Brain microvascular endothelial cell (primary cell): ENCODE results near the gene MTCL3.

ENCODE experiments used
- DNase-seq: peaks from one replicate; pipeline ENCODE4 v3.0.0-alpha.2; 2020
- H3K27ac ChIP-seq: fragments of 250-450 bp; sonication (Bioruptor Pico); 2 replicates; pipeline ENCODE4 v1.5.1; 2020; ENCODE audit warnings: mild to moderate bottlenecking, moderate library complexity
- H3K27me3 ChIP-seq: fragments of 250-450 bp; sonication (Bioruptor Pico); replicated peaks from 2 replicates; pipeline ENCODE4 v1.5.1; 2020; ENCODE audit warnings: mild to moderate bottlenecking
- H3K36me3 ChIP-seq: fragments of 250-450 bp; sonication (Bioruptor Pico); replicated peaks from 2 replicates; pipeline ENCODE4 v1.5.1; 2020; ENCODE audit warnings: mild to moderate bottlenecking
- H3K4me3 ChIP-seq: 2 replicates; pipeline ENCODE4 v1.5.1; 2011; ENCODE audit warnings: low read depth, mild to moderate bottlenecking, control low read depth, low read length, moderate library complexity
- in situ Hi-C: cut with HindIII; loops from 2 replicates; pipeline ENCODE4 v1.10.0; 2017; ENCODE audit warnings: low sequenced_read_pairs, low pct_ligation_motif_present
- TF ChIP-seq, protein P1 (sequence below): IDR thresholded peaks from 2 replicates; pipeline ENCODE4 v1.5.1; 2011; ENCODE audit warnings: low read depth, mild to moderate bottlenecking, moderate library complexity, low read length, control low read depth, inconsistent platforms; ENCODE audit errors: missing control alignments

The MTCL3 gene

DNA sequence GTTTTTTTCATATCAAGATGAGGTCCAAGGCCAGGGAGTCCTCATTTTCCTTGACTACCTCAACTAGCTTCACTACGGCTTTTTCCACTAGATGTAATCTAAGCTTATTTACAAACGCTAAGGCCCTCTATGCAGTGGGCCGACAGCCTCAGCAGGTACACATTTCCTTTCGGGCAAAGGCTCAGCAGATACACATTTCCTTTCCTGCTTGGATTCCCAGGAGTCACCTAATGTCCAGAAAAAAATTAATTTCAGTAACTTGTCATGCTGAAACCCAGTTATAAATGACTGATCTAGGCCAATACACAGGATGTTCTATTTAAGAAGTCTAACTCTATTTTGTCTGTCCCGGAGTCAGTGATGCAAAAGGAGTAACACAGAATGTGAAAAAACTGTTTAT lies 52.7 kb downstream of the MTCL3 start:
- no peak for DNase-seq
- Histone ChIP-seq H3K36me3 (no peaks in the 10 kb centered on the region), H3K27me3 (no peaks in the 10 kb centered on the region), H3K4me3 (no peak overlapping the region), H3K27ac (no peak overlapping the region)
- TF ChIP-seq, protein P1, sequence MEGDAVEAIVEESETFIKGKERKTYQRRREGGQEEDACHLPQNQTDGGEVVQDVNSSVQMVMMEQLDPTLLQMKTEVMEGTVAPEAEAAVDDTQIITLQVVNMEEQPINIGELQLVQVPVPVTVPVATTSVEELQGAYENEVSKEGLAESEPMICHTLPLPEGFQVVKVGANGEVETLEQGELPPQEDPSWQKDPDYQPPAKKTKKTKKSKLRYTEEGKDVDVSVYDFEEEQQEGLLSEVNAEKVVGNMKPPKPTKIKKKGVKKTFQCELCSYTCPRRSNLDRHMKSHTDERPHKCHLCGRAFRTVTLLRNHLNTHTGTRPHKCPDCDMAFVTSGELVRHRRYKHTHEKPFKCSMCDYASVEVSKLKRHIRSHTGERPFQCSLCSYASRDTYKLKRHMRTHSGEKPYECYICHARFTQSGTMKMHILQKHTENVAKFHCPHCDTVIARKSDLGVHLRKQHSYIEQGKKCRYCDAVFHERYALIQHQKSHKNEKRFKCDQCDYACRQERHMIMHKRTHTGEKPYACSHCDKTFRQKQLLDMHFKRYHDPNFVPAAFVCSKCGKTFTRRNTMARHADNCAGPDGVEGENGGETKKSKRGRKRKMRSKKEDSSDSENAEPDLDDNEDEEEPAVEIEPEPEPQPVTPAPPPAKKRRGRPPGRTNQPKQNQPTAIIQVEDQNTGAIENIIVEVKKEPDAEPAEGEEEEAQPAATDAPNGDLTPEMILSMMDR: no peak
- in situ Hi-C loops: no loop called here

DNA sequence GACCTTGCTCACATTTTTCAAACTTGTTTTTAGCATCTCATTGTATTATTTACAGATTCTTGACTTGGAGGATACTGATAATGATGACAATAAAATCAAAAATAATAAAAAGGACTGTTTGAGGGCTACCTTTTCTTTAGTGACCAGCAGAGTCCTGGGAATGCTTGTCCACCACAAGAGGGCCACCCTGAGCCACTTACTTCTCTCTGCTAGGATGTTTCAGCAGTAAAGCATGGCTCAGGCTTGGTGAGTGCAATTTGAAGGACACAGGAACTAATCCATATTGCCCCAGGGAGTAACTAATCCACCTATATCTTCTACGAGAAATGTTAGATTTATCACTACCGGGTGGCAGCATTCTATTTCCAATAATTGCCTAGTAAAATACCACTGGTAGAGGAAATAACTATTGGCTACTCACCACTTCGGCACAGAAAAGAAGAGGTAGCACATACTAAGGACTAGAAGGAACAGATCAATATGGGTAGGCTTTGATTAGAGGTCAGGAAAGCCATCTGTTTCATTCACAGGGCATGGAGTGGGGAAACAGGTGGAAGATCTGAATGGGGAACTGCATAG lies 54.2 kb downstream of the MTCL3 start:
- H3K36me3 ChIP-seq: no peaks in the 10 kb centered on the region
- H3K4me3 ChIP-seq: no peak overlapping the region
- H3K27ac ChIP-seq: peak overlapping the region; percentile 73
- in situ Hi-C loops: no loop called here
- peak; percentile 61 for DNase-seq
- TF ChIP-seq, protein P1: peak; percentile 97
- H3K27me3 ChIP-seq: no peaks in the 10 kb centered on the region

DNA sequence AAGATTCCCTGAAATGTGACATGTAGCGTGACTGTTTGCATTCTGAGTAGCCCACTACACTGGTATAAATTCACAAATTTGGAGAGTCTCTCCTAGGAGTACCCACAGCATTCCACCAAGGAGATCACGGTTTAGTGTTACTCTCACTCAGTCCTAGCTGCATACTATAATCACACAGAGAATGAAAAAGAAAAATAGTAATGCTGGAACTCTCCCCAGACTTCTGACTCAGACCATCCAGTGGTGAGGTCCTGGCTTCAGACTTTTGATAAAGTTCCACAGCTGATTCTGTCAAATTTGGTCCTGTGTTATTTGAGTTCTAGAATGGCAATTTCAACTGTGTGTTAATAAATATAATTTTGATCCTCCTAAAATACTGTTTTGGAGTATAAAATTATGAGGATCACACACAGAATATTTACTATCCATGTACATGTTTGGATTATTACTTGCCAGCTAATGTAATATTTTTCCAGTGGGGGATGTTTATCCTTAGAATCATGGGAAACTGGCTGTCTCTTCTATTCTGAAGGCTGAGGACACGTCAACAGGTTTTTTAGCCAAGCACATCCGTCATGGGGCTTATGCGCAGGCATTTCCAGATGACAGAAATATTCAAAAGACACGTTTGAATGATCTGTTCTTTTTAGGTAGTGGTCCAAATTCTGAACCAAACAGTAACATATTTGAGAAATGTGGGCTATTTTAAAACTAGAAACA lies 54.8 kb downstream of the MTCL3 start:
- Histone ChIP-seq H3K4me3 (no peak overlapping the region), H3K27ac (peak overlapping the region; percentile 73), H3K36me3 (no peaks in the 10 kb centered on the region), H3K27me3 (no peaks in the 10 kb centered on the region)
- DNase-seq: peak; percentile 81
- in situ Hi-C loops: no loop called here
- TF ChIP-seq, protein P1: no peak

DNA sequence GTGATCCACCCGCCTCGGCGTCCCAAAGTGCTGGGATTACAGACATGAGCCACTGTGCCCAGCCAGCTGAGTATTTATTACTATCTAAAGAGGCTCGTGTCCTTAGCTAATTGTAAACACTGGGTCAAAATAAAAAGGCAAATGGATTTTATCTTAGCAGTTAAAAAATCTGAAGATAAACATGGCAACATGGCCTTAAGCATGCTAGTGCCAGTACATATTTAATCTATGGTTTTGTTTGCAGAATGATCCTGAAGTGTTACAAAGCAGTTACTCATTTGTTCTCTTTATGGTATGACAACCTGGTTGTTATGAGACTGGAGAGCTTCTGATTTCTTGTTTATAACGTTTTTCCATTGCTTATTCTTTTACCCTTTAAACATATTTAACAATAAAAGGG lies 56.1 kb downstream of the MTCL3 start:
- H3K27ac ChIP-seq: peak overlapping the region; percentile 73
- H3K4me3 ChIP-seq: no peak overlapping the region
- DNase-seq: no peak
- H3K36me3 ChIP-seq: no peaks in the 10 kb centered on the region
- no peaks in the 10 kb centered on the region for H3K27me3 ChIP-seq
- in situ Hi-C loops: no loop called here
- TF ChIP-seq, protein P1: no peak

DNA sequence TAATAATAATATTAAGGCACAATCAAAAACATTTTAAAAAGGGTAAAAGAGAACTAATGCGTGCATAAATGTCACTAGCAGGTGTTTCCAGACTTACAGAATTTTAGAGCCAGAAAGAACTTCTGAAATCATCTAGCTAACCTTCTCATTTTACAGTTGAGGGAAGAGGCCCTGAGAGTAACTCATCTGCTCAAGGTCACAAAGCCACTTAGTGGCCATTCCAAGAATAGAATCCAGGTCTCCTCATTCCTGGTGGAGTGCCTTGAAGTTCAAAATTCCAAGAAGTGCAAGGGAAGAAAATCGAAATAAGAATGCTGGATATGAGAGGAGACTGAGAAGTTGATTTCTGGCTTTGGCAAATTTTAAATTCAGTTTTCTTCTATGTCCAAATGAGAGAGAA lies 56.8 kb downstream of the MTCL3 start:
- H3K36me3 ChIP-seq: no peaks in the 10 kb centered on the region
- no peak overlapping the region for H3K4me3 ChIP-seq
- no peak overlapping the region for H3K27ac ChIP-seq
- in situ Hi-C loops: no loop called here
- DNase-seq: no peak
- no peaks in the 10 kb centered on the region for H3K27me3 ChIP-seq
- TF ChIP-seq, protein P1: peak; percentile 35
